Measurements from ENCODE around the gene TOM1L2. TPM values are rescaled to one million over a fixed set of nuclear protein-coding genes. Genes with fewer than 3 reads are reported as not detected.
"Not testable (repeated sequence)": the region's sequence is repeated elsewhere in the genome, so short reads cannot be mapped to it uniquely, and the experiment has no call there.

Gene TOM1L2
- polyA plus RNA-seq, 4 donors = 33.3 to 46.1 (median 36.1) TPM

DNA sequence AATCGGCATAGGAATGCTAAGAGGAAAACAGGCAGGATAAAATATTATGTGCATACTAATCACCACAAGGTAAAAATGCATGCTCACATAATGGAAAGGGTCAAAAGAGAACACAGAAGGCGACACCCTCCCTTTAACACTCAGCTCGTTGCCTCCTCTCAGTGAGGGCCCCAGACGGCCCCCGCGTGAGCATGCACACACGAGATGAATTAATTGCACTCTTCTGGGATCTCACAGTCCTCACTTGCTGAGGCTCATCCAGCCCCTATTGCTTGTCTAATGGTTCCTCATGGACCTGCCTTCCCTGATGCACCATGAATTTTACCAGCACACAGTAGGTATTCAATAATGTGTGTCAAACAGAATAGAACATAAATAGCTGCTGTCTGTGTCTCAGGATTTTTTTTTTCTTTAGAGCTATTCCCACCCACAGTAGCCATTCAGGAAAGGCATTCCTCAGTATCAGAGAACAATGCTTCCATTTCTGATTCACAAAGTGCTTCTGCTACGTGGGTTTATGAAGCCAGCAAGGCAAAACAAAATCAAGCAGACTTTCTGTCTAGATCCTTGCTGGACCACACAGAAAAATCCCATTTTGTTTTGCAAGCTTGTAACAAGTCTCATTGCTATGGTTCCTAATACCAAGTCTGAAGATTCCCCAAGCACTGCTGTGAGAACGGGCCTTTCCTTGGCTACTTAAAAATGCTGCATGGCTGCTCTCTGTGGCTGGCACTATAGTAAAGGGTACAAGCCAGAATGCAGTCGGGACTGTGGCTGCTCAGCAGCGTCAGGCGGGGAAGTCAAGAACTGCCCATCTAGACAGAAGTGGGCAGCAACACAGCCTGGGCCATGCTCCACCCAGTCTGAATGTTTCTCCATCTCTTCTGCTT lies 43.6 kb downstream of the TOM1L2 start:
- DNase-seq (ENCODE audit: low read depth in 4 of 4, low spot score in 3 of 4) = no peak

DNA sequence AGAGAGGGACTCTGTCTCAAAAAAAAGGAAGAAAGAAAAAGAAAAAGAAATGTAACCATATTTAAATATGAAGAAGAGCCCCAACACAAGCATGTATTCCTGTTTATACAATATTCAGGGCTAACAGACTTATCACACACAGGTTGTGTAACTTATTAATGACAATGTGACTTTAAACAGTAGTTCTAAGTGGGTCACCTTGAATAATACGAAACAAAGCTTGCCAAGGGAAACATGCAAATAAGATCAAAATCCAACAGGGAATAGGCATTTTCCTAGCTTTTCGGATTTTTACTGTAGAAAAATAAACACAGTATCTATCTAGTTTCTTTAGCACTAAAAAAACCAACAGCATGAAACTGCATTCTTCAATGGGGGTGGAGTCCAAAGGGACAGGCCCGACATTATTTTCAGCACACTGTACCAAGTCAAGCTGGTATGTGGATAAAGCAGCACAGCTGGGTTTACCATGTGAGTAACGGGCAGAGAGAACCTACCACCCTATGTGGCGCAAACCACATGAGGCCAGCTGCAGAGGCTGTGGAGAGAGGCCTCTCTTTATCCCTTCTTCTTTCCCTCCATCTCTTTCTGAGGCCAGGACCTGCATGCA lies 45.3 kb downstream of the TOM1L2 start:
- no peak for DNase-seq (ENCODE audit: low read depth in 4 of 4, low spot score in 3 of 4)

DNA sequence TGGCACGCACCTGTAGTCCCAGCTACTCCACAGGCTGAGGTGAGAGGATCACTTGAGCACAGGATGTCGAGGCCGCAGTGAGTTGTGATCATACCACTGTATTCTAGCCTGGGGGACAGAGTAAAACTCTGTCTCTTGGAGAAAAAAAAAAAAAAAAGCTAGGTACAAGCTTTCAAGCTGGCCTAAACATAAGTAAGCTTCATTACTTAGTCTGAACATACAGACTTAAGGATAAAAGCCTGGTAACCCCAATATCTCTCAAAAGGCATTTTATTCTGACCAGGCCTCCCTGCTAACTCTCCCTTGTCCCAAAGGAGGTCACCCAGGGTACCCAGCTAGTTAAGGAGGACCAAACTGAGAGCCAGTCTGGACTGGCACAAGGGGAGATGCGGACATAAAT lies 46.2 kb downstream of the TOM1L2 start:
- DNase-seq (ENCODE audit: low read depth in 4 of 4, low spot score in 3 of 4) = no peak

DNA sequence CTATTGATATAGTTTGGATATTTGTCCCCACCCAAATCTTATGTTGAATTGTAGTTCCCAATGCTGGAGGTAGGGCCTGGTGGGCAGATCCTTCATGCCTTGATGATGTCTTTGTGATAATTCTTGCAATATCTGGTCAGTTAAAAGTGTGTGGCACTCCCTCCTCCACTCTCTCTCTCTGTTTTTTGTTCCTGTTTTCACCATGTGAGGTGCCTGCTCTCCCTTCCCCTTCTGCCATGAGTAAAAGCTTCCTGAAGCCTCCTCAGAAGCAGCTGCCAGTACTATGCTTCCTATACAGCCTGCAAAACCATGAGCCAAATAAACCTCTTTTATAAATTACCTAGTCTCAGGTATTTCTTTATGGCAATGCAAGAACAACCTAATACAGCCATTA lies 47.3 kb downstream of the TOM1L2 start:
- no peak for DNase-seq (ENCODE audit: low read depth in 4 of 4, low spot score in 3 of 4)

DNA sequence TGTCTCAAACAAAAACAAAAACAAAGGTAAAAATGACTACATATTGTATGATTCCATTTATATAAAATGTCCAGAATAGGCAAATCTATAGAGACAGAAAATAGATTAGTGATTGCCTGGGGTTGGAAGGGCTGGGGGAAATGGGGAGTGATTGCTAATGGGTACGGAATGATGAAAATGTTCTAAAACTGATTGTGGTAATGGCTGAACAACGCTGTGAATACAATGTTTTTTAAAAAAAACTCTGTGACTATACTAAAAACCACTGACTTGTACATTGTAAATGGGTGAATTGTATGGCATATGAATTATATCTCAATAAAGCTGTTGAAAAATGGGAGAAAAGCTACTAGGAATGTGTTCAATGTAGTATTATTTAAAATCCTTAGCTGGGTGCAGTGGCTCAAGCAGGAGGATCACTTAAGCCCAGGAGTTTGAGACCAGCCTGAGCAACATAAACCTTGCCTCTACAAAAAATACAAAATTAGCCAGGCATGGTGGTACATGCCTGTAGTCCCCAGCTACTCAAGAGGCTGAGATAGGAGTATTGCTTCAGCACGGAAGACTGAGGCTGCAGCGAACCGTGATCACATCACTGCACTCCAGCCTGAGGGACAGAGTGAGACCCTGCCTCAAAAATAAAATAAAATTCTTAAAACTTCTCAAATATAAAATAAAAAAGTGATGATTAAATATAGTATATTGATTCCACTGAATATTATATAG lies 47.9 kb downstream of the TOM1L2 start:
- no peak for DNase-seq (ENCODE audit: low read depth in 4 of 4, low spot score in 3 of 4)

DNA sequence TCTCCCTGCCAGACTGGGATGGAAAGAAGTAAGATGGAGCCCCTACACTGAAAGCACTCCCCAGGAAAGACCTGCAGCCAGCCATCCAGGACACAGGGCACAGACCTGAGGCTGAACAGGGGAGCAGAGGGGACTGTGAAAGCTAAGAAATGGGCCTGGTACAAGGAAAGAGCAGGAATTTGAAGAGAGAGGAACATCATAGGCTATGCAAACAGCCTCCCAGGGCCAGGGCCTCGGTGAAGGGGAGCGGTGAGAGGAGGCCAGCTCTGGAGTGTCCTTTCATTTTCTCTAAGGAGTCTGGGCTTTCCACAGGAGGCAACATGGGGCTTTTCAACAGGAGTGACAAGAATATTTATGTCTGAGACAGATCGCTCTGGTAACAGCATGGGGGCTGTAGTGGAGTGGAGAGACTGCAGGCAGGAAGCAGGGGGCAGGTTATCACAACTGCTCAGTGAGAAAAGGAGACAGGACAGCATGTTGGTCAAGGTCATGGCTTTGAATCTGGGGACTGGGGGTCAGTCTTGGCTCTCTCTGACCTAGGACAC lies 50.1 kb downstream of the TOM1L2 start:
- no peak for DNase-seq (ENCODE audit: low read depth in 4 of 4, low spot score in 3 of 4)

DNA sequence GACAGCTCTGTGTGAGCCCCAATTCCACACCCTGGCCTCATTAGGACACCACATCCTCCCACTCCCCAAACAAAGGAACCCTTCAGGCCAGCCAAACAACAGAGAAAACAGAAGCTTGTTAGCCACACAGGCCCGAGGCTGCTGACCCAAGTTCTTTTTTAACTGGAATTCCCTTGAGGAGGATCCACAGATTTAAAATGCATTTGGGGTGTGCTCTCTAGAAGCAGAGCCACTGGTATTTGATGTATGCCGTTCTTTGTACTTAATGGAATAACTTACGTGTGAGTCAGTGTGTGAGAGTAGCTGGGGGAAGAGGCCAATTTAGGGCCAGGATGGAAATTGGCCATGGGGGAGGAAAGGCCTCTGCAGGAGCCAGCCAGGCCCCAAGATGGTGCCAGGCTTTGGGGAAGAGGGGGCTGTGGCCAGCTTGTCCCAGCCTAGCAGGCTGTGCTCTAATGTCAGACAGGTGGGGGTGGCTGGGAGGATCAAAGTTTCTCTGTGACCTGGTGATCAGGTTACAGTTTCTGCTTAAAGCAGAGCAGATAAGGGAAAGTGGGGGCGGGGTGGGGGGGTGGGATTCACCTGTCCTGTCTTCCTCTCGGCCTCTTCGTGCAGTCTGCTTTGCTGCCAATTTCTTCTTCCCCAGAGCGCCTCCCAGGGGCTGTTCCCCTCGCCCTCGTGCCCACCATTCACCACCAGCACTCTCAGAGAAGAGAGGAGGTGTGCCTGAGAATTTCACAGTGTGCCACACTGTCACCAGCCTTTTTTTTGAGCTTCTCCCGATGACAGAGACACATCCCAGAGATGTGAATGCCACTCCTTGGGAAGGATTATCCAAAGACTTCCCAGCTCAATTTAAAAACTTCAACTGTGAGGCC lies 50.8 kb downstream of the TOM1L2 start:
- DNase-seq (ENCODE audit: low read depth in 4 of 4, low spot score in 3 of 4) = no peak

DNA sequence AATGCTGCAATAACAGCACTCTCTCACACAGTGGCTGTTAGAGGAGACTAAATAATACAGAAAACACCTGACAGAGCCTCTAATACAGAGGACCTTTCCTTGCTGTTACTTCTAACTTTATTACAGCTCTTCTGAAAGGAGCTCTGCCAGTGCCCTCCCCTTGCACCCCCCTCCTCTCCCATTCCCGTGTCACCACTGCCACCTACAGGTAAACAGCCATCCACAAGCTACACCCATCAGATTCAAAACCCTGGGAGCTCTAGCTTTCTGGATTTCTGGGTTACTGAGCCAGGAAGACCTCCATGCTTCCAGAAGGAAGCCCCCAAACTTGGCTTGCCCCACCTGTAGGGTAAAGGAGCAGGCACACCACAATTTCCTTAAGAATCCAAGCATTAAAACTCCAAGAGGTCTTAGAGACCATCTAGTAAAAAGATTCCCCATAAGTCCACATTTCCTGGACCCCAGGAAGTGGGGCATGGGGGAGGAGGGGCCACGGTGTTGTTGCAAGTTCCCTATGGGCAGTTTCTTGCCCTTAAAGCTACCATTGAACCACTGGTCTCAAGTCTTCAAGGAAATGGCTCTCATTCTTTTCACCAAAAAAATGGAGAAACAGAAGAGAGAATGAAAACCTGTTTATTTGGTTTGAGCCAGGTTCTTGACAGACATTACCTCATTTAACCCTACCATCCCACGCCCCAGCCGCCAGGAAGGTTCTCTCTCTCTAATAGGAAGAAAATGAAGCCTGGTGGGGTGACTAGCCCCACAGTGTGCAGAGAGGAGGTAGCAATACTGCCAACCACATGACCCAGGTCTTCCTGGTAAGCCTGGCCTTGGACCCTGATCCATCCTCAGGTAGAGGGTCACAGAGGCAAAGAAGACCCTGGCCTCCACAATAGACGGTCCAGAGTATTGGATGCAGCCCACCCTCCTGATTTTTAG lies 52.8 kb downstream of the TOM1L2 start:
- peak in 1 of 4 donors; percentile 57 for DNase-seq (ENCODE audit: low read depth in 4 of 4, low spot score in 3 of 4)

DNA sequence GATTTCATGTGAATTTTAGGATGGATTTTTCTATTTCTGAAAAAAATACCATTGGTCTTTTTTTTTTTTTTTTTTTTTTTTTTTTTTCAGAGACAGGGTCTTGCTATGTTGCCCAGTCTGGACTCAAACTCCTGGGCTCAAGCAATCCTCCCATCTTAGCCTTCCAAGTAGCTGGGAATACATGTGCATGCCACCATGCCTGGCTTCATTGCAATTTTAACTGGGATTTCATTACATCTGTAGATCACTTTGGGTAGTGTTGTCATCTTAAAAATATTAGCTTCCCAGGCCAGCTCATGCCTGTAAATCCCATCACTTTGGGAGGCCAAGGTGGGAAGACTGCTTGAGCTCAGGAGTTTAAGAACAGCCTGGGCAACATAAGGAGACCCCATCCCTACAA lies 54.8 kb downstream of the TOM1L2 start:
- no peak for DNase-seq (ENCODE audit: low read depth in 4 of 4, low spot score in 3 of 4)

DNA sequence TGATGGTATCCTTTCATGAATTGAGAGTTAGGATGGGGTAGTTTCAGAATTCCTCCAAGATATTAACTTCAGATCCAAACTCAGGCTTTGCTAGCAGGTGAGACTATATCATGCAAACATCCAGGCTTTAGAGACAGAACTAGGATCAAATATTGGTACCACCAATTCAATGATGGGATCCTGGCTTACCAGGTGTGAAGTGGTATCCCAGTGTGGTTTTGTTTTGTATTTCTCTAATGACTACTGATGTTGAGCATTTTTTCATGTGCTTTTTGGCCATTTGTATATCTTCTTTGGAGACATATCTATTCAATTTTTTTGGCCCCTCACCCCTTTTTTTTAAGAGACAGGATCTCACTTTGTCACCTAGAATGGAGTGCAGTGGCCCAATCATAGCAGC lies 57.0 kb downstream of the TOM1L2 start:
- DNase-seq (ENCODE audit: low read depth in 4 of 4, low spot score in 3 of 4) = no peak

DNA sequence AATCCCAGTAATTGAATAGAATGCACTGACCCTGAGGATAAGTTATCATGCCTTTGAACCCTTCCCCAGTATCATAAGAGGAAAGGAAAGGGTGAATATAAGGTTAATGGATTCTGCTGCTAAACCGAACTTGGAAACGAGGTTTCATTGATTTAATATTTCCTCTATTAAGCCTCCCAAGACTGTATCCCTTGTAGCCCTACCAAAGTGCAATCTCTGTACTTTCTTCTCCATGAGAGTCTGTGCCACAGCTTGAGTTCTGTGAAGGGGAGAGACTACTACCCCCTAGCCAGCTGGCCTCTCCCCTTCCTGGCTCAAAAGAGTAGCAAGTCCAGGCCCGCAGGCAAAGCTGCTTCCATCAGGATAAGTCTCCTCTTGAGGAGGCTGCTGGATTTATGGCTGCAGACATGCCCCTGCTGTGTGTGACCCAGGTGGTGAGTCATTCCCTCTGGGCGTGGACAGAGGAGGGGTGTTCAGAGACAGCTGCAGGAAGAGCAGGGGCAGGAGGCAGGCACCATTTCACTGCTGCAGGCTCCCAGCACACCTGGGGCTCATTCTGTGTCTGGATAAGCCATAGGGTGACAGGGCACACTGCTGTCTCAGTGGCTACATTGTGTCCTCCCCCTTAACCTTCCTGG lies 58.4 kb downstream of the TOM1L2 start:
- DNase-seq (ENCODE audit: low read depth in 4 of 4, low spot score in 3 of 4) = no peak

DNA sequence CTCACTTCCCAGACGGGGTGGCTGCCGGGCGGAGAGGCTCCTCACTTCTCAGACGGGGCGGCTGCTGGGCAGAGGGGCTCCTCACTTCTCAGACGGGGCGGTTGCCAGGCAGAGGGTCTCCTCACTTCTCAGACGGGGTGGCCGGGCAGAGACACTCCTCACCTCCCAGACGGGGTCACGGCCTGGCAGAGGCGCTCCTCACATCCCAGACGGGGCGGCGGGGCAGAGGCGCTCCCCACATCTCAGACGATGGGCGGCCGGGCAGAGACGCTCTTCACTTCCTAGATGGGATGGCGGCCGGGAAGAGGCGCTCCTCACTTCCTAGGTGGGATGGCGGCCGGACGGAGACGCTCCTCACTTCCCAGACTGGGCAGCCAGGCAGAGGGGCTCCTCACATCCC lies 59.9 kb downstream of the TOM1L2 start:
- not testable (repeated sequence) for DNase-seq (ENCODE audit: low read depth in 4 of 4, low spot score in 3 of 4)

DNA sequence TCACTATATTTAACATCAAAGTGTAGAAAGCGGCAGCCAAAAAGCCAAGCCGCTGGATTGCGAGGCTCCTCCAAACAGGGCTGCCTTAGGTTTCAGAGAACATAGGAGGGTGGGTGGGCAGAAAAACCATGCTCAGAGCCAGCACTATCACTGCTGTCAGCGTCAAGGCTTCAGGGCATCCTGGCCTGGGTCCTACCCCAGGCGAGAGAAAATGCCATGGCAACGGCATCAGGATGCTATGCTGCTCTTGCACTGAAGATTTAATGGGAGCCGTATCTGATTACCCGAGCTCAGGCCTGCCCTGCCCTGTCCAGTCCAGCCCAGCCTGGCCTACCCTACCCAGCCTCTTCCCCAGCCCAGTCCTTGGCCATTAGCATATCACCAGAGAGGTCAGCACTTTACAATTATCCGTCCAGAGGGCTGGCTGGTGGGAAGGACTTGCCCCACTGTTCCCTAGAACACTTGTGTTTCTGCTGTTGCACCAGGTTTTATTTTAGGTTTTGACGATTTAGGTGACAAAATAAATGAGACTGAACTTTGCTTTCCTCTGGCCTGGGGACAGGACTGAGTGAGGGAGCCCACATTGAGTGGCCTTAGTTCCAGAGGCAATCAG lies 61.1 kb downstream of the TOM1L2 start:
- DNase-seq (ENCODE audit: low read depth in 4 of 4, low spot score in 3 of 4) = no peak

DNA sequence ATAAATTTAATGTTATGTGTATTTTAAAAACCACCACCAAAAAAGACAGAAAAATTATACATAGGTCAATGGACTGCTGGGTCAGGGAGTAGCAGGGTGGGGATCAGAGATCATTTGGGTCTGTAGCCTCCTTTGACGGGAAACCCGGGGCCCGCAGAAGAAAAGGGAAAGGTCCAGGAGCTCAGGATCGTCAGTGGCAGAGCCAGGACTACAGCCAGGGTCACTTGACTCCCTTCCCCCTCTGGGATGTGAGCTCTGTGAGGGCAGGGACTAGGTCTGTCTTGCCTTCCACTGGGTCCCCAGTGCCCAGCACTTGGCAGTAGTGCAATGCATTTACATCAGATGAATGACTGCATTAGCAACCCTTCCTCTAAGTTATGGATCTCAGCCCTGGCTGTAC lies 62.1 kb downstream of the TOM1L2 start:
- no peak for DNase-seq (ENCODE audit: low read depth in 4 of 4, low spot score in 3 of 4)

DNA sequence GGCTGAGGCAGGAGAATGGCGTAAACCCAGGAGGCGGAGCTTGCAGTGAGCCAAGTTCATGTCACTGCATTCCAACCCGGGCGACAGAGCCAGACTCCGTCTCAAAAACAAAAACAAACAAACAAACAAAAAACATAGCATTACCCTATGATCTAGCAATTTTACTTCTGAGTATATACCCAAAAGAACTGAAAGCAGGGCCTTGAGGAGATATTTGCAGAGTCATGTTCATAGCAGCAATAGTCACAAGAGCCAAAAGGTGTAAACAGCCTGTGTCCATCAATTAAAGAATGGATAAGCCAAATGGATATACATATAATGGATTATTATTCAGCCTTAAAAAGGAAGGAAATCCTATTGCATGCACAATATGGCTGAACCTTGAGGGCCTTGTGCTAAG lies 63.1 kb downstream of the TOM1L2 start:
- no peak for DNase-seq (ENCODE audit: low read depth in 4 of 4, low spot score in 3 of 4)

DNA sequence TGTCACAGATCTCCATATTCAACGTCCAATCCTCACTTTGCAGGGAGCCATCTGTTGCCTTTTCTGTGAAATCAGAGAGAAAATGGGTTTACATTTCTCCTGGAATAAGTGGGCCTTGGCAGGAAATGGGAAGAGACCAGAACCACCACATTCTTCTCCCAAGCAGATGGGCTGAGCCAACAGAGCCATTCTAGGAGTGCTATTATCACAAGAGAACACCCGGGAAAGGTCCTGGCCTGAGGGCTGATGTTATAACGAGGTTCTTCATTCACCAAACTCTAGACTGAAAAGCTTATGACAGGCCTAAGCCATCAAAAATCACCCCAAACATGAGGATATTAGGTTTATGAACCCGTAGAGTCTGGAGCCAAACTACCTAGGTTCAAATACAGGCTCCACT lies 64.7 kb downstream of the TOM1L2 start:
- no peak for DNase-seq (ENCODE audit: low read depth in 4 of 4, low spot score in 3 of 4)

DNA sequence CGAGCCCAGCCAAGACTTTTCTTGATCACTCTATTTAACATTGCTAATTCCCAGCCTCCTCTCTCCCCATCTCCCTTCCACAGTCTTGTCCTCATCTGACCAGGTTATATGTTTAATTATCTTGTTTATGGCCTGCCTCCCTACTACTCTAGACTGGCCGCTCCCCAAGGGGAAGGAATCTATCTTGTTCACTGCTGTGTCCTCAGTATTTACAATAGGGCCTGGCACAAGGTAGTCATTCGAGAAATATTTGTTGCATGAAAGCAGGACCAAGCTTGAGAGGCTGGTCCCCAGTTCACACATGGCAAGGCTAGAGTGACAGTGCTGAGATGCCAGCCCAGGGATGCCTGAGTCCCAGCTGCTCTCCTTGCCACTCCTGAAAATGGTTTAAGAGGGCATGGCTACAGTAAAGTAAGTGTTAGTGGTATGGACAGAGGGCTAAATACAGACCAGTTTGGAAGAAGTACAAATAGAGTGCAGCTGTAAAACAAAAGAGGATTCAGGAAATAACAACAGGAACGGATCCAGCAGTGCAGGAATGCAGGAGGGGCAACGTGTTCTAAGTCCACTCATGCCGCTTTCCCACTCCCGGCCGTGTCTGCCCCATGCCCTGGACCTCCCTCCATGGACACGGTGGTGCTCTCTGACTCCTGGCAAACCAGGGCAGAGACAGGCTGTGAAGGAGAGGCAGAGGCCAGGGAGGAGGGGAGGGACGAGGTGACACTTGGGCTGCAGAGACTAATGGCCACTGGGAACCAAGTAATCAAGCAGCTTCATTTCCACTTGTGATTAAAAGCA lies 65.6 kb downstream of the TOM1L2 start:
- no peak for DNase-seq (ENCODE audit: low read depth in 4 of 4, low spot score in 3 of 4)

DNA sequence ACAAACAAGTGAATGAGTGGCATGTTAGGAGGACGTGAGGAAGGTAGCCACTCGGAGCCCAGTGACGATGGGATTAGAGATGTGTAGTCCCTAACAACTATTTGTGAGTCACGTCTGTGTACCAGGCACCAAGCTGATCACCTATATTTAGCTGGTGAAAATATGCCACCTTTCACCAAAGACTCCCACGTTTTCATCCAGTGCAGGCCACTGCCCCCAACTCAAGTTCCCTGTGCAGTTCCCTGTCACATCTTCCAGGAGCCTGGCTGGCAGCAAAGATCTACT lies 67.2 kb downstream of the TOM1L2 start:
- no peak for DNase-seq (ENCODE audit: low read depth in 4 of 4, low spot score in 3 of 4)
